HG02870 (cell line): ENCODE results near the gene OTOG.

Source experiments
- ATAC-seq: cut with Tn5 transposase; IDR thresholded peaks from one replicate; pipeline ENCODE4 v1.9.1; 2021; ENCODE audit warnings: mild to moderate bottlenecking, moderate library complexity; ENCODE audit not compliant: unreplicated experiment

Gene OTOG

DNA sequence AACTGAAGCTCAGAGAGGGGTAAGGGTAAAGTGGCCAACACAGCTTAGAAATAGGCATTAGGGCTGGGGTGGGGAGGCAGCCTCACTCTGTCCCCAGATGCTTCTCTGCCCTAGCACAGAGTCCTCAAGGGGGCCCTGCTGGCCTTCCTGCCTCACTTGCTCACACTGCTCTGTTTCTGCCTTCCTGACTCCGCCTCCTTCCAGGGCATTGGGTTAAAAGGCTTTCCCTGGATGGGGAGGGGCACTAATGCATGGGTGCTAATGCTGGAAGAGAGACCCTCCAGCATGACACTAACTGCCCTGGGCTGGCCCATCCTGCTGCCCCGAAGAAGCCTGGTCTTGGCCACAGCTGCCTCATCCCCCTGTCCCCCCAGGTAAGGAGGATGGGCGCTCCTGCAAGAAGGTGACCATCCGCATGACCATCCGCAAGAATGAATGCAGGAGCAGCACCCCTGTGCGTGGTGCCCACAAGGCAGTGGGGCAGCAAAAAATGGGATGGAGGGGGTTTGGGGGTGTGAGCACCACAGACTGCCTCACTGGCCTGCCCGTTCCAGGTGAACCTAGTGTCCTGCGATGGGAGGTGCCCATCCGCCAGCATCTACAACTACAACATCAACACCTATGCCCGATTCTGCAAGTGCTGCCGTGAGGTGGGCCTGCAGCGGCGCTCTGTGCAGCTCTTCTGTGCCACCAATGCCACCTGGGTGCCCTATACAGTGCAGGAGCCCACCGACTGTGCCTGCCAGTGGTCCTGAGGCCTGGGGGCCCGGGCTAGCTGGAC, 98.3 kb downstream of the OTOG start:
- no peak for ATAC-seq

DNA sequence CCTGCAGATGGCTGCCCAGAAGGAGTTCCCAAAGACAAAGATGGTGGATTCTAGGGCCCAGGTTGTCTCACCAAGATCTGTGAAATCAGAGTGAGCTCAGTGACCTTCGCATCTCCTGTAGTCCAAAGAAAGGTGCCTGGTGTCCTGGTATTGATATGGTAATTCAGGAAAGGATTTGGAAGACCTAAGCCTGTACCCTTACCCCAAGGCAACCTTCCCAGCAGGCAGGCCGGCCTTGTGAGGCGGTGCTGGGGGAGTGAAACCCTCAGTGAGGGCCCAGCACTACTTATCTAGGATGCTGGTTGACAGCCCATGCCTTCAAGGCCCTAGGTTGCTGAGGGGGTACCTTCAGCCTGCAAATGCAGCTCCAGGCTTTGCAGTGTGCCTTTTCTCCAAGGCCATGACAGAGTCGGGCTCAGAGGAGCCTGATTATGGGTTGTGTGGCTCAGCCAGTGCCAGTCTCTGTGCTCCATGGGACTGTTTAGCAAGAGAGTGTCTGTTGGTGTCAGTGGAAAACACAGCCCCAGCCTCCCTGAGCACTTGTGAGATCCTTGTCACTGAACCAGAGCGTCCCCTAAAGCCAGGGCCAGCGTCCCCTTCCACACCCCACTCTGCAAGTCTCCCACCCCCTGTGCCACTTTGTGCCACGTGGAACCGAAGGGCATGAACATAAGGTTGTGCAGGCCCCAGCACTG, 99.5 kb downstream of the OTOG start:
- ATAC-seq, result no peak

DNA sequence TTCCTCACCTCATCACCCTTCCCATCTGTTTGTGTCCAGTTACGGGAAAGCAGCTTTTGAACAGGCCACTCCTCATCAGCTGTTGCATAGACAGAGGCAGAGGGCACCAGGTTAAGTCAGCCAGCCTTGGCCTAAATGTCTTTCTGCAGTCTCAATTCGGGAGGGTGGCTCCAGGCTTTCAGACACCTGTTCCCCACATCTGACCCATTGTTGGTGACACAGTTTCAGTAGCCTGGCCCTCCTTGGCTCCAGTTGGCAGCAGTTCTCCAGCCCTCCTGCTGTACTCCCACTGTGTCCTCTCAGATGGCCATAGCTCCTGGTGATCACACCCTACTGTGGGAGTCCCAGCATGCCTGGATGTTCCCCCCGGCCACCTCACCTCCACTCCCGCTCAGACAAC, 101.5 kb downstream of the OTOG start:
- no peak for ATAC-seq

DNA sequence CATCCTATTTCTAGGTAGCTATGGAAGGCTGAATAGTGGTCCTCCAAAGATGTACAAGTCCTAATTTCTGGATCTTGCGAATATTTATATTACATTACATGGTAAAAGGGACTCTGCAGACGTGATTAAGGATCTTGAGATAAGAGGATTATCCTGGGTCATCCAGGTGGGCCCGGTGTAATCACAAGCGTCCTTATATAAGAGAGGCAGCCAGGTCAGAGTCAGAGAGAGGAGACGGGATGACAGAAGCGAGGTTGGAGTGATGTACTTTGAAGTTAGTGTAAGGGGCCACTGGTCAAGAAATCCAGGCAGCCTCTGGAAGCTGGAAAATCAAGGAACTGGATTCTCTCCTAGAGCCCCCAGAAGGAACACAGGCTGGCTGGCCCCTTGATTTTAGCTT, 102.2 kb downstream of the OTOG start:
- no peak for ATAC-seq

DNA sequence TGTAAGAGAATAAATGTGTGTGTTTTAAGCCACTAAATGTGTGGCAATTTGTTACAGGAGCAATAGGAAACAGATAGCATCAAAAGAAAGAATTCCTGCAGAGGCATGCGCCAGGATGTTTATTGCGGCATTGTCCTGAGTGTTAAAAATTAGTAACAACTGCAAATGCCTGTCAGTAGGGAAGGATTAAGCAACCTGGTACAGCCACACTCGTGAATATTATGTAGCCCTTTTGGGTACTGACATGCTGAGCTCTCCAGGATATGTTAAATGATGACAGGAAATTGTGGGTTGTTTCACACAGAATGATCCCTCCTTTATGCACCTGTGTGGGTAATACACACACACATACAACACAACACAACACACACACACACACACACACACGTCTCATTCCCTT, 102.6 kb downstream of the OTOG start:
- no peak for ATAC-seq

DNA sequence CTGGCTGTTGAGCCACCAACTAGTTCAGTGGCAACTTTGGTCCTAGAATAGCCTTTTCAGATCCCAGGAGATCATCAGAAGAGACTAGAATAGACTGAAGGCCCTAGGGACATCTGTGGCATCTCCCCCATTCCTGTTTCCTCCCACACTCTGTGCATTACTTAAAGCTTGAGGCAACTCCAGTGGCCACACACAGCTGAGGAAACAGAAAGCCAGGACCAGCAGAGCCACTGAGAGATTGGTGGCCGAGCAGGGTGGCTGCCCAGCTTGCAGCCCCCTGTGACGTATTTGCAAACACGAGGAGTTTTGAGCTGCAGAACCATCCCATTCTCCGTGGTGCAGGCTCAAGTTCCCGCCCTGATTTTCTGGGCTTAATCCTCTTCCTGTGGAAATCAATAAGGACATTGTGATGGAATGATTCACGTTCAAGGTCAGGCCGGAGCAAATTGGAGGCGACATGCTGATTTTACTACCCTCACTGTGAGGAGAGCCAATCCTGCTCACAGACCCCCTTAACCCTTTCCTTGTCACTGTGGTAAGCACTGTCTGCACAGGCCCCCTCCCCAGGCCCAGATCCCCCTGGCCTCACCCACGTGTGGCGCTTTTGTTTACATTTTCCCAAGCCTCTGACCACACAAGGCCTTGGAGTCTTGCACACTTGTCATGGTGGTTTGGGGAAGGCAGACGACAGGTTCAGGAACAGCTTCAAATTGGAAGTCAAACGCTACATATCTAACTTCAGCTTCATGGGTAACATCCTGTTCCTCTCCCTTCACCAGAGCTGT, 103.3 kb downstream of the OTOG start:
- ATAC-seq, result no peak

DNA sequence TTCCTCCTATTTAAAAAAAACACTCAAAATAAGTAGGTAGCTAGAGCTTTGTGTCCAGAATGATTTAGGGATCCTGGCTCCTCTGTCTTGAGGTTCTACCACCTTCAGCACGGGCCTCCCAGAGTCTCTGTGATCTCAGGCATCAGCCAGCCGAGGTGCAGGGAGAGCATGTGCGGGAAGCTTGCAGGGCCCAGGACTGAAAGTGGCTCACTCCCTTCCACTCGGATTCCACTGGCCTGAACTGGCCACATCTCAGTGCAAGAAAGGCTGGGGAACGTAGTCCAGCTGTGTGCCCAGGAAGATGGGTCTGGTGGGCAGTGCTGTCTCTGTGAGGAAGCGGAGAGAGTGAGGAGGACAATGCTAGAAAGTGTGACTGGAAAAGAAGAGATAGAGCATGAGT, 104.0 kb downstream of the OTOG start:
- ATAC-seq, result no peak

DNA sequence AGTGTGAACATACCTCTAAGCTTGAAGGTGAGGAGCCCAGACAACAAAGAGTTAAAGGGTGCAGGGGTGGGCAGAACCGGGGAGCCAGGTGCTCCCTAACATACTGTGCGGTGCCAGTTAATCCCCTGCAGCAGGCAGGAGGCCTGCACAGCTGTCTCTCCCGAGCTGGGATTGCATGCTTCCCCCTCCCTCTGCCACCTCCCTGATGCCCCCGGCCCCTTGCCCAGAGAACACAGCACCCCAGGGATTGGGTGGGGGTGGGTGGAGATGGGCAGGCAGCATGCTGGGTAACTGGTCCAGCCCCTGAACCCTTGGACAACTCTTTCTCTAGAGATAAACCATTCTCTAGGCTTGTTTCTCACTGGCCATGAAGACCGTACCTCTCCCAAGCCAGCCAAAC, 104.6 kb downstream of the OTOG start:
- no peak for ATAC-seq

DNA sequence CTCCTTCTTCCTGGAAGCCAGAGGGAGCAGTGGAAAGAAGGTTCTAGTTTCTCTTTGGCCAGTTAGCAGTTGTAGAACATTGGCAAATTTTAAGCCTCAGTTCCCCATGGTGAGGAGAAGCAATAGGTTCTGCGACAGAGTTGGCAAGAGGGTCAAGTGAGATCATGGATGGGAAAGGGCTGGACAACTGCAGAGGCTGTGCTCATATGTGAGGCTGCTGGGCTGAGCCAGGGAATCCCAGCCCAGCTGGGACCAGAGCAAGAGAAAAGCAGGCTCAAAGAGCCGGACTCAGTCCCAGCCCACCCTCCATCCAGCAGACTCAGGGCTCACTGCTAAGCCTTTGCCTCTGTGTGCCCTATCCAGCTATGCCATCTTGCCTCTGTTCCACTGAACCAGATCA, 105.5 kb downstream of the OTOG start:
- ATAC-seq, result no peak

DNA sequence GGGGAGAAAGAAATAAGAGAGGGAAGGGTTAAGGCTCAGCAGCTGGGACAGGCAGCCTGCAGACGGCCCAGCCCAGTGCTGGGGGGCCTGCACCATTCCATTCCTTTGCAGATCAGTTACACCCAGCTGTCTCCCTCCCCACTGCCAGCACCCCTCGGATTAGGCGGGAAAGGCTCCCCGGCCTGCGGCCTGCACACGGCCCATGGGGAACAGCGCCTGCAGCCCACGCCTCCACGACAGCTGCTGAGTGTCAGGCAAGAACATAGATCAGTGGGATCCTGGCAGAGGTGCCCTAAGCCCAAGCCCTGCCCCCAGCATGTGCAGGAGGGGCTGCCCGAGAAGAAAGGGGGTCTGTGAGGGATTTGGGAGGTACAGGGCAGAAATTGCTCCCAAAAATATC, 106.6 kb downstream of the OTOG start:
- ATAC-seq, result no peak

DNA sequence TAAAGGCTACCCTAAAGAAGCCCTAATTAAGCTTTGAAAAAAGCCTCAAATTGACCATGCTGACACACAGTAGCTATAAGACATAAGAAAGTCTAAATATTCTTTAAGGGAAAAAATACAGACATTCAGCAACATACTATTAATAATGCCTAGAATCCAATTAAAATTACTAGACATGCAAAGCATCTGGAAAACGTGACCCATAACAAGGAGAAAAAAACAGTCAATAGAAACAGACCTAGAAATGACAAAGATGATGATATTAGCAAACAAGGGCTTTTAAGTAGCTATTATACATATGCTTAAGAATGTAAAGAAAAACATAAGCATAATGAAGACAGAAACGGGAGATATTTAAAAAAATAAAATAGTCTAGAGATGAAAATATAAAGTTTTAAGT, 108.6 kb downstream of the OTOG start:
- ATAC-seq, result no peak

DNA sequence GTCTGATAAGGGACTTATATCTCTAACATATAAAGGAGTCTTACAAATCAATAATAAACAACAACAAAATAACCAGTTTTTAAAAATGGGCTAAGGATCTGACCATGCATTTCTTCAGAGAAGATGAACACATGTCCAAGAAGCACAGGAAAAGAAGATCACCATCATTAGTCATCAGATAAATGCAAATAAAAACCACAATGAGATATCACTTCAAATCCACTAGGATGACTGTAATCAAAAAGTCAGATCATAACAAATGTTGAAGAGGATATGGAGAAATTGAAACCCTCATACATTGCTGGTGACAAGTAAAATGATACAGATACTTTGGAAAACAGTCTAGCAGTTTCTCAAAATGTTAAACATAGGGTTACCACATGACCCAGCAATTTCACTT, 111.2 kb downstream of the OTOG start:
- ATAC-seq, result no peak

DNA sequence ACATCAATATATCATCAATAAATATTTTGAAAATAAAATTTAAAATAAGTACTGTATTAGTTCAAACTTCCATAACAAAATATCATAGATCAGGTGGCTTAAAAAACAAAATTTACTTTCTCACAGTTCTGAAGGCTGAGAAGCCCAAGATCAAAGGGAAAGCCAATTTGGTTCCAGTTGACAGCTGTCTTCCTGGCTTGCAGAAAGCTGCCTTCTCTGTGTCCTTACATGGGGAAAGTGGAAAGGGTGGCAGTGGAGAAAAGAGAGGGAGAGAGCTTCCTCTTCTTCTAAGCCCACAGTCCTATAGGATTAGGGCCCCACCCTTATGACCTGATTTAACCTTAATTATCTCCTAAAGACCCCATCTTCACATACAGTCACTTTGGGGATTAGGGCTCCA, 121.1 kb downstream of the OTOG start:
- ATAC-seq, result no peak

DNA sequence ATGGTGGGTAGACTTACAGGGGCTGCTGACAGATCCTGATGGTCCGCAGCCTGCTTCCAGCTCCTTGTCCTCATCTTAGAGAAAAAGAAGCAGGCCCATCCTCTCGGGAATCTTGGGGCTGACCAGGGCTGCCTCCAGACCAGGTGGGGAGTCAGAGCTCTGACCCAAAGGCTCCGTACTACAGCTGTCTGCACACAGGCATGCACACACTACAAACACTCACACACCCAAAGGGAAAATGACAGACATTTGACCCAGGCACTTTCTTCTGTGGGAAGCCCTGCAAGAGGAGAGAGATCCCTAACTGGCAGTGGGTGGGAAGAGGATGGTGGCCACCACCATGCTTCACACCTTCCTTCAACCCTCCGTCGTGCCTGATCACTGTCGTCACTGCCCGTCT, 125.4 kb downstream of the OTOG start:
- no peak for ATAC-seq

DNA sequence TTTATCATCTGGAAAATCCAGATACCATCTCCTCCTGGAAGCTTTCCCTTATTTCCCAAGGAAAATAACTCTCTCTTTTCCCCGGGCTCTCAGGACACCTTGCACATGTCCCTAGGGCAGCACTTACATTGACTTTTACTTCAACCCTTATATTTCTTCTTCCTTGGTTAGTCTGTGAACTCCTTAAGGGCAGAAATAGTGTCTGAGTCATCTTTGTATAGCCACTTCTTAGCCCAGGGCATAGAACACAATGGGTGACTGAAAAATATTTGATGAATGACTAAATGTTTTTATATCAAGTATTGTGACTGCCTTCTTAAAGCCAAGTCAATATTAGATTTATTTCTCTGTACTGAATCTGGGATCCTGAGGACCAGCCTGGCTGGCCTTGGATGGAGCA, 126.9 kb downstream of the OTOG start:
- ATAC-seq, result no peak

DNA sequence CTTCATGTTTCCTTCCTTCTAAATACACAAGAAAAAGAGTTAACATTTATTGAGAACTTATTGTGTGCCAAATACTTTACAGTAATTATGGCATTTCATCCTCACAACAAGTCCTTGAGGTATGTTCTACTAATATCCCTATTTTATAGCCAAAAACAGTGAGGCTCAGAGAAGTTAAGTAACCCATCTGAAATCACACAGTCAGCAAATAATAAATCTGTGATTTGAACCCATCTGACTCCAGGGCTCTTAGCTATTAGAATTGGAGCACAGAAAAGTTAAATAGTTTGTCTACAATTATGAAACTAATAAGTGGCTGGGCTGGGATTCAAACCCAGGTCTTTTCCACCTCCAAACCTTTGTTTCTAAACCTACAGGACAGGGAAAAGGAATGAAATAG, 135.8 kb downstream of the OTOG start:
- no peak for ATAC-seq

DNA sequence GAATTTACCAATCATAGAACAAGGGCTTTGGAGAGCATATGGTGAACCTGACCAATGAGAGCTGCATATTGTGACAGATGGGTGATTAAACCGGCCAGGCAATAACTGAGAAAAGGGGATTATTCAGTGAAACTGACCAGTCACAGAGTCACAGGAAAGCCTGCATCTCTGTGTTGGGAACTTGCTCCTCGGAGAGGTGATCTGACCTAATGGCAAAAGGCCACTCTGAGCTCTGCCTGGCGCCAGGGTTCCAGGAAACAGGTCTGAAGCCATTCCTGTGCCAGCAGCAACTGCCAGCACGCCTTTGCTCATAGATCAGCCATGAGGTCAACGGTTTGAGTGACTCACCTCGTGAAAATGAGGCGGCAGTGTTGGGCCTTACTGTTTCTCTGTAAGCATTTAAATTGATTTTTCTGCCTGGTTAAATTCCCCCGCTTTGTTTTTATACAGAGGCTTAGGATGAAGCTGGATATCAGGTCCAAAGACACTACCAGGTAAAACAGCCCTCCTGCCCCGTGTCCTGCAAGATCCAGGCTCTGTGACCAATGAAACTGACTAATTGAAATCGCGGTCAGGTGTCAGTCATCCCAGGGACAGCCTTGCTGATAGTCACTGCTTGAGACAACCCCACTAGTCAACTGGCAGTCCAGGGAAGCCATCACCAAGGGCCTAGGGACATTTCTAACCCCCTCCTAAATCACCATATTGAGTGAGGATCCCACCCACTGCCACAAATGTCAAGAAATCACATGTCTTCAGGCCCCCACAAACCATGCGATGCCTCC, 136.5 kb downstream of the OTOG start:
- ATAC-seq, result no peak

DNA sequence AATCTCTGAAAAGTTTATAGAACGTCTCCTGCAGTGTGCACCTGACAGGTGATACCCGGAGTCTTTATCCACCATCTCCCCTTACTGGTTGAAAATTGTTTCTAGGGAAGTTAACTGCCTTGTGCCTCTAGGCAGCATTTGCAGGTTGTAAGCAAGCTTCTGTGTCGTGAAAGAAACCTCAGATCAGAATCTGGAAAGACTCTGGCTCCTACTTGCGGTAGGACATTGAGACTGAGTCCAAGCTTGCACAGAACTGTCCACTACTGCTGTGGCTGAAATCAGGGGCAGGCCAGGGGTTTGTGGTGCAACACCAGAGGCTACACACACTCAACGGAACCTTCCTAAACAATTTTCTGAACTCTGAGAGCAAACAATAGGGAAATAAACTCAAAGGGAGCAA, 137.5 kb downstream of the OTOG start:
- ATAC-seq, result no peak

DNA sequence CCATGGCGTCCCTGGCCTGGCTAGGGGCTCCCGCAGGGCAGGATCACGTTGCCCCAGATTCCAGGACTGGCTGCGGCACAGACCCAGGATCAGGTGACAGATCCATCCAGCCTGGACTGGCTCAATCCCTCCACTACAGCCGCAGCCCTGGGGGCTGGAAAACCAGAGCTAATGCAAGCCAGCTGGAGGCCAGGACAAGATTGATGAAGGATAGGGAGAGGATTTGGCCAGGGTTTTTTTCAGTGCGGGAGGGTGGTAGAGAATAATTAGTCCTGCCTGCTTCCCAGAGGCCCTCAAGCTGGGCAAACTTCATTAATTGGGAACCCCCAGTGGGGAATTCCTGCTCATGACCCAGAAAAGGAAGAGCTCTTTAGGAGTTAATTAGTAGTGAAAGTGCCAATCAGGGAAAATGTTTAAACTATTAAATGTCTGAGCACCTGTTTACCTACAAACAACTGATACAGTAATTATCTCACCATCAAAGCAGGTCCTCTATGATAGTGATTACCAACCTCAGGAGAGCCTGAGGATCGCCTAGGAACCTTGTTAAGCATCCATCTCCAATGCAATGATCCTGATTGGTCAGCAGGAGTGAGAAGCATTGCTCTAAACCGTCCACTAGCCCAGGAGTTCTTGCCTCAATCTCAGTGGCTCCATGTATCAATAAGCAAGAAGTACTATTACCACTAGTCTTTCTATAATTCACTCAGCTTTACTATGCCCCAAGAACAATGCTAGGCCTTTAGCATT, 139.3 kb downstream of the OTOG start:
- ATAC-seq, result no peak

DNA sequence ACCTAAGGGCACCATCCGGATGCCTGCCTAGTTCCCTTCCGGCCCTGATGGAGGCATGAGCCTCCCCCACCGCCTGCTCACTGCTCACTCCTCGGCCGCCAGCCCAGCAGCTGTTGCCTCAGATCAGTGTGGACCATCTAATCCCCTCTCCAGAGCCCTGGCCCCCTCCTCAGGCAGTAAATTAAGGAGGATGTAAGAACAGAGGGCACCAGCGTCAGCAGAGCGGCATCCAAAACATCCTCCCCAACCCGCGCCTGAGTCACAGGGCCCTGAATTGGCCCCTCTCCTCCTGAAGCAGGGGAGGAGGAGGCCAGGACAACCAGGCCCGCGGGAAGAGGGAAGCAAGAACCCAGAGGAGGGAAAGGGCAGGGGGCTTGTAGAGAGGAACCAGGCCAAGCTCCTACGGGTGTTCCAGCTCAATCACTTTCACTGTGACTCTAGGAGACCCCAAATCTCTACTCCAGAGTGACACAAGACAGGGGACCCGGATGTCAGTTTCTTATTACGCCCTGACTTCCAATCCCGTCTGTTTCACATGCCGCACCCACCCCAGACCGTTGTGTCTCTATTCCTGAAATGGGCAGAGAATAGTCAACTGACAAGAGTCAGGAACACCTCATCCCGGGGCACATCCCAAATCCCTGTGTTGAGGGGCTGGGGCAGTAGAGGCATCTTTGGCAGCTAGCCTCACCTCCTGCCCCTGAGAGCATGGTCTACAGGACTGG, 141.0 kb downstream of the OTOG start:
- no peak for ATAC-seq
